HepG2 (cell line): ENCODE results near the gene CUL5. TPM values are rescaled to one million over a fixed set of nuclear protein-coding genes. Genes with fewer than 3 reads are reported as not detected.
"Not testable (repeated sequence)": the region's sequence is repeated elsewhere in the genome, so short reads cannot be mapped to it uniquely, and the experiment has no call there.

Experiments used
- ATAC-seq: fragments of 200-7000 bp; cut with Tn5 transposase; 3 replicates; pipeline ENCODE4 v1.9.1; 2020; ENCODE audit warnings: mild to moderate bottlenecking, moderate library complexity
- BruUV-seq: library from RNA; stranded (reverse); fragments of 400-500 nt; replicated peaks from 2 replicates; lab custom pipeline; 2021; lab: Mats Ljungman, UMichigan
- CTCF ChIA-PET: fragments of 300-600 bp; formaldehyde crosslinking; extraction: SDS; loops from one replicate; lab custom pipeline; 2021; ENCODE audit warnings: low total read pairs, inconsistent platforms, low intra/inter-chr PET ratio; lab: Yijun Ruan, JAX
- POLR2A ChIA-PET: fragments of 350-600 bp; sonication (Branson Sonifier 250); formaldehyde crosslinking; loops from one replicate; lab custom pipeline; 2020; ENCODE audit warnings: antibody characterized with exemption, inconsistent platforms; lab: Yijun Ruan, JAX
- DNase-seq: peaks from one replicate; pipeline ENCODE4 v3.0.0-alpha.2; 2015; ENCODE audit warnings: low spot score
- FAIRE-seq: peaks from 3 replicates; lab custom pipeline; 2011; peaks lifted over from hg19 to GRCh38; lab: Jason Lieb, UNC
- H2AFZ ChIP-seq: one replicate; pipeline ENCODE4 v1.6.1; 2011; ENCODE audit warnings: low read length, inconsistent platforms
- H3K27ac ChIP-seq: fragments of 300-600 bp; 3 replicates; pipeline ENCODE4 v1.8.0; 2011; ENCODE audit warnings: mixed run types, mild to moderate bottlenecking, mixed read lengths, low read length, inconsistent platforms; ENCODE audit not compliant: insufficient read depth; ENCODE audit errors: extremely low read length
- H3K27me3 ChIP-seq, 2 experiments: fragments of 200-600 bp in 1 of 2; 2 replicates in 1 of 2; 3 replicates in 1 of 2; pipeline versions ENCODE4 v1.6.0 to v1.8.0; 2011; ENCODE audit warnings: low read length in 2 of 2, mild to moderate bottlenecking in 2 of 2, moderate library complexity in 2 of 2, inconsistent platforms in 1 of 2; ENCODE audit not compliant: insufficient read depth in 2 of 2, control insufficient read depth in 1 of 2
- H3K36me3 ChIP-seq, 2 experiments: fragments of 200-600 bp in 1 of 2; replicated peaks in 1 of 2; 2 replicates in 1 of 2; 3 replicates in 1 of 2; pipeline versions ENCODE4 v1.5.1 to v1.8.0; 2011; ENCODE audit warnings: low read length in 2 of 2, inconsistent platforms in 1 of 2; ENCODE audit not compliant: insufficient read depth in 2 of 2, control insufficient read depth in 1 of 2
- H3K4me1 ChIP-seq: 2 replicates; pipeline ENCODE4 v1.5.1; 2012; ENCODE audit warnings: low read length, inconsistent platforms; ENCODE audit not compliant: insufficient read depth
- H3K4me2 ChIP-seq: 2 replicates; pipeline ENCODE4 v1.6.0; 2011; ENCODE audit warnings: low read depth, low read length, inconsistent platforms
- H3K4me3 ChIP-seq, 3 experiments: fragments of 200-600 bp in 1 of 3; sonication (generic), shearing (Covaris generic) in 1 of 3; replicated peaks in 1 of 3; 2 replicates each; pipeline ENCODE4 v1.5.1; 2011 to 2016; ENCODE audit warnings: low read length in 3 of 3, inconsistent platforms in 2 of 3, low read depth in 2 of 3, mild to moderate bottlenecking in 2 of 3, control low read depth in 1 of 3, mixed read lengths in 1 of 3; ENCODE audit not compliant: insufficient read depth in 1 of 3
- H3K79me2 ChIP-seq: one replicate; pipeline ENCODE4 v1.6.1; 2011; ENCODE audit warnings: low read length, inconsistent platforms; ENCODE audit not compliant: insufficient read depth
- H3K9ac ChIP-seq: 2 replicates; pipeline ENCODE4 v1.6.0; 2011; ENCODE audit warnings: mild to moderate bottlenecking, low read depth, low read length, inconsistent platforms; ENCODE audit not compliant: insufficient read depth
- H3K9me3 ChIP-seq: 2 replicates; pipeline ENCODE4 v1.5.1; 2012; ENCODE audit warnings: mild to moderate bottlenecking, low read length
- H4K20me1 ChIP-seq: 2 replicates; pipeline ENCODE4 v1.6.0; 2011; ENCODE audit warnings: inconsistent platforms, mild to moderate bottlenecking, low read length, moderate library complexity; ENCODE audit not compliant: insufficient read depth
- ZBTB33 ChIP-seq: sonication (generic); formaldehyde crosslinking; IDR thresholded peaks from 2 replicates; pipeline ENCODE4 v1.4.0; 2020; ENCODE audit warnings: missing genetic modification reagents
- ZNF362 ChIP-seq: sonication (generic); formaldehyde crosslinking; IDR thresholded peaks from 2 replicates; pipeline ENCODE4 v1.4.0; 2020; ENCODE audit warnings: missing genetic modification reagents, mild to moderate bottlenecking, borderline replicate concordance
- ZNF766 ChIP-seq: sonication (generic); formaldehyde crosslinking; IDR thresholded peaks from 2 replicates; pipeline ENCODE4 v1.5.0; 2020; ENCODE audit warnings: missing genetic modification reagents, borderline replicate concordance
- WGBS: methylation state at CpG from one replicate; pipeline ENCODE4 v1.1.6; 2017; ENCODE audit warnings: low lambda C conversion rate; 5-methylcytosine and 5-hydroxymethylcytosine counted together
- in situ Hi-C: cut with HindIII; loops from 2 replicates; pipeline ENCODE4 v1.10.0; 2017; ENCODE audit warnings: low pct_unique_long_range_greater_than_20kb; ENCODE audit not compliant: extremely low pct_ligation_motif_present
- intact Hi-C: fragments of 100-400 bp; cut with micrococcal nuclease; formaldehyde crosslinking; loops from one replicate; pipeline ENCODE4 v1.10.0; 2022; ENCODE audit not compliant: unreplicated experiment
- polyA plus RNA-seq, 8 experiments: library from polyadenylated mRNA; depleted of rRNA in 3 of 8; stranded (reverse) in 7 of 8; unstranded in 1 of 8; fragments of >200 nt; fragmentation: Illumina TruSeq in 4 of 8; extraction: Trizol in 4 of 8; gene quantifications; 2 replicates each; pipeline versions ENCODE4 v1.2.1 to v1.2.3, GENCODE V29; 2011 to 2016; ENCODE audit warnings: low read depth in 4 of 8, missing spikeins in 1 of 8, mixed read lengths in 1 of 8; ENCODE audit not compliant: insufficient read depth in 1 of 8
- total RNA-seq, 5 experiments: library from RNA; depleted of rRNA; stranded (reverse); fragments of >200 nt; fragmentation: Illumina TruSeq; extraction: Trizol; gene quantifications; 2 replicates each; pipeline ENCODE4 v1.2.3, GENCODE V29; 2016; ENCODE audit warnings: low read depth in 1 of 5

Gene CUL5
- total and polyA plus RNA-seq, 2 of the 13 experiments (the other 11 are each of a cell fraction or from before 2014, with no cell fraction given): 7.0 to 24.7 TPM

GRCh38 chr11:108027057-108027456 is 18.4 kb downstream of the CUL5 start:
- POLR2A ChIA-PET: interaction anchor here (0.7 kb wide), 1 partner anchor 16 kb away, joined by 3 read pairs; no protein-coding TSS in a partner anchor

GRCh38 chr11:108028822-108029441 is 20.2 kb downstream of the CUL5 start:
- in situ Hi-C loops, H2AFZ ChIP-seq, H3K27me3 ChIP-seq, H3K9ac ChIP-seq, intact Hi-C loops, H3K4me3 ChIP-seq, CTCF ChIA-PET, ATAC-seq, H3K9me3 ChIP-seq, DNase-seq, FAIRE-seq, BruUV-seq, H3K4me2 ChIP-seq, H3K27ac ChIP-seq, POLR2A ChIA-PET: not testable (repeated sequence)
- Histone ChIP-seq H4K20me1 (peaks cover 20% of the 10 kb centered on the region; the same call in 1 of the 2 replicates), H3K4me1 (peaks cover 13% of the 10 kb centered on the region), H3K79me2 (peaks cover 87% of the 10 kb centered on the region), H3K36me3 (peaks cover under 1 to 19% of the 10 kb centered on the region in 2 experiments; a peak in 2 of 5 replicates)
- WGBS: 96% methylated on average over 2 of the region's 2 CpGs

More at GRCh38 chr11:108027057-108027456, 18.4 kb downstream of the CUL5 start:
- no peak for DNase-seq
- 0 out of 5 replicates have a peak, but pooled peaks cover 0 to 10% of the 10 kb centered on the region in 2 experiments for H3K36me3 ChIP-seq
- no peak for FAIRE-seq
- BruUV-seq: no TSS peak
- H3K9me3 ChIP-seq: no peaks in the 10 kb centered on the region
- WGBS: 98% methylated on average over 7 of the region's 7 CpGs
- peak; percentile 72 for ATAC-seq
- no peak overlapping the region for H3K27ac ChIP-seq
- peak; percentile 94 for TF ChIP-seq ZBTB33 (CRISPR knock-in tag)
- no peak for TF ChIP-seq ZNF766 (CRISPR knock-in tag)
- TF ChIP-seq ZNF362 (CRISPR knock-in tag): peak; percentile 67; the same call in 1 of the 2 replicates
- TF ChIP-seq, all 625 proteins: peak for 2
- Histone ChIP-seq H3K4me2 (no peak overlapping the region), H4K20me1 (peaks cover 9% of the 10 kb centered on the region; the same call in 1 of the 2 replicates), H3K9ac (no peak overlapping the region), H3K4me3 (no peak overlapping the region), H3K4me1 (peaks cover 13% of the 10 kb centered on the region), H3K79me2 (peaks cover 92% of the 10 kb centered on the region), H3K27me3 (no peaks in the 10 kb centered on the region), H2AFZ (no peak overlapping the region)
- CTCF ChIA-PET: interaction anchor here (1.4 kb wide), 1 partner anchor 18 kb away, joined by 4 read pairs; the partner anchor contains the start of gene CUL5
- intact Hi-C loops (no loop called here), in situ Hi-C loops (no loop called here)

GRCh38 chr11:108031604-108032003 is 22.9 kb downstream of the CUL5 start:
- FAIRE-seq, H3K4me3 ChIP-seq, H3K9ac ChIP-seq, H3K27me3 ChIP-seq, H2AFZ ChIP-seq, in situ Hi-C loops, ATAC-seq, DNase-seq, BruUV-seq, POLR2A ChIA-PET, CTCF ChIA-PET, H3K27ac ChIP-seq, H3K9me3 ChIP-seq, intact Hi-C loops, H3K4me2 ChIP-seq, H3K4me1 ChIP-seq: not testable (repeated sequence)
- Histone ChIP-seq H3K36me3 (peaks cover 7 to 33% of the 10 kb centered on the region in 2 experiments), H4K20me1 (peaks cover 12% of the 10 kb centered on the region; the same call in 1 of the 2 replicates), H3K79me2 (peaks cover 60% of the 10 kb centered on the region)
- WGBS: 98% methylated on average over 2 of the region's 2 CpGs
